ENCODE results near the gene MINAR2.

The MINAR2 gene

GRCh38 chr5:129773376-129773775 lies 25.5 kb downstream of the MINAR2 start:
- DNase-seq = no peak

GRCh38 chr5:129781594-129781993 lies 33.7 kb downstream of the MINAR2 start:
- DNase-seq = no peak

GRCh38 chr5:129803403-129803802 lies 55.5 kb downstream of the MINAR2 start:
- no peak for DNase-seq

- no peak for DNase-seq
Measured at GRCh38 chr5:129804705-129805104, 56.8 kb downstream of the MINAR2 start.

- DNase-seq = no peak
Measured at GRCh38 chr5:129807162-129807814, 59.4 kb downstream of the MINAR2 start.

Measured in inflammatory macrophage treated with lipopolysaccharide for 4 hours (primary cell).